Measurements from ENCODE around the gene SRM. TPM values are rescaled to one million over a fixed set of nuclear protein-coding genes. Genes with fewer than 3 reads are reported as not detected.
"Not testable (repeated sequence)": the region's sequence is repeated elsewhere in the genome, so short reads cannot be mapped to it uniquely, and the experiment has no call there.

Gene SRM
- total RNA-seq, result 75.3 TPM

GRCh38 chr1:11059968-11060830 lies at the start of gene SRM:
SRM (minus strand) TSS chr1:11060018; CDS start chr1:11059943, 75 bp downstream.
- ATAC-seq (peak; percentile 97), DNase-seq (ENCODE audit: low spot score) (peak; percentile 94)
- intact Hi-C loops (cut with DNase I), result loop anchor here (10.0 kb wide), 1 partner anchor 195 kb away; no protein-coding TSS in a partner anchor

- DNase-seq (ENCODE audit: low spot score), result no peak
- intact Hi-C loops (cut with DNase I), result no loop called here
- peak; percentile 94 for ATAC-seq
Observed at GRCh38 chr1:11109047-11109760, 49.4 kb upstream of the SRM start.

- intact Hi-C loops (cut with DNase I), result no loop called here
- no peak for ATAC-seq
Observed at GRCh38 chr1:11107599-11107998, 47.8 kb upstream of the SRM start.

GRCh38 chr1:11105586-11105985 lies 45.8 kb upstream of the SRM start:
- DNase-seq (ENCODE audit: low spot score) (no peak), ATAC-seq (no peak)
- intact Hi-C loops (cut with DNase I), result no loop called here

More at GRCh38 chr1:11107599-11107998, 47.8 kb upstream of the SRM start:
- no peak for DNase-seq (ENCODE audit: low spot score)

- ATAC-seq (no peak), DNase-seq (ENCODE audit: low spot score) (no peak)
- intact Hi-C loops (cut with DNase I), result no loop called here
Observed at GRCh38 chr1:11101347-11101746, 41.5 kb upstream of the SRM start.

GRCh38 chr1:11100806-11101205 lies 41.0 kb upstream of the SRM start:
- ATAC-seq; DNase-seq (ENCODE audit: low spot score); intact Hi-C loops (cut with DNase I): not testable (repeated sequence)

- intact Hi-C loops (cut with DNase I), result no loop called here
- ATAC-seq (peak; percentile 3), DNase-seq (ENCODE audit: low spot score) (no peak)
Observed at GRCh38 chr1:11100149-11100493, 40.3 kb upstream of the SRM start.

- intact Hi-C loops (cut with DNase I), result no loop called here
- ATAC-seq, result peak; percentile 98
- peak; percentile 97 for DNase-seq (ENCODE audit: low spot score)
Observed at GRCh38 chr1:11099310-11100148, 39.7 kb upstream of the SRM start, which contains the start of gene EXOSC10. EXOSC10 (minus strand) TSS chr1:11099869; CDS start chr1:11099831, 38 bp downstream.

GRCh38 chr1:11098931-11099309 lies 39.1 kb upstream of the SRM start:
- intact Hi-C loops (cut with DNase I), result no loop called here
- DNase-seq (ENCODE audit: low spot score) (no peak), ATAC-seq (no peak)

GRCh38 chr1:11083784-11084183 lies 24.0 kb upstream of the SRM start:
- intact Hi-C loops (cut with DNase I); ATAC-seq; DNase-seq (ENCODE audit: low spot score): not testable (repeated sequence)

GRCh38 chr1:11080931-11081330 lies 21.1 kb upstream of the SRM start:
- DNase-seq (ENCODE audit: low spot score) (peak; percentile 19), ATAC-seq (no peak)
- intact Hi-C loops (cut with DNase I), result no loop called here

- intact Hi-C loops (cut with DNase I), result no loop called here
- no peak for ATAC-seq
- DNase-seq (ENCODE audit: low spot score), result peak; percentile 40
Observed at GRCh38 chr1:11078631-11079030, 18.8 kb upstream of the SRM start.

GRCh38 chr1:11073398-11073797 lies 13.6 kb upstream of the SRM start:
- not testable (repeated sequence) for ATAC-seq
- peak; percentile 7 for DNase-seq (ENCODE audit: low spot score)

GRCh38 chr1:11072216-11072917 lies 12.5 kb upstream of the SRM start:
- intact Hi-C loops (cut with DNase I), result no loop called here
- ATAC-seq, result no peak
- DNase-seq (ENCODE audit: low spot score), result peak; percentile 27

More at GRCh38 chr1:11073398-11073797, 13.6 kb upstream of the SRM start:
- intact Hi-C loops (cut with DNase I), result not testable (repeated sequence)

- intact Hi-C loops (cut with DNase I), result no loop called here
- ATAC-seq (peak; percentile 17), DNase-seq (ENCODE audit: low spot score) (peak; percentile 48)
Observed at GRCh38 chr1:11071463-11072215, 11.8 kb upstream of the SRM start.

- intact Hi-C loops (cut with DNase I), result no loop called here
- peak; percentile 39 for DNase-seq (ENCODE audit: low spot score)
- no peak for ATAC-seq
Observed at GRCh38 chr1:11070876-11071275, 11.1 kb upstream of the SRM start.

- DNase-seq (ENCODE audit: low spot score), result peak; percentile 45
- ATAC-seq, result peak; percentile 42
- intact Hi-C loops (cut with DNase I), result loop anchor here (10.0 kb wide), 1 partner anchor 186 kb away; no protein-coding TSS in a partner anchor
Observed at GRCh38 chr1:11068600-11069473, 9.0 kb upstream of the SRM start.
